Spinal cord (tissue), 10 donors: Measurements from ENCODE around the gene CGN. TPM values are rescaled to one million over a fixed set of nuclear protein-coding genes. Genes with fewer than 3 reads are reported as not detected.

Experiments
- DNase-seq, 6 donors: peaks; one replicate each; pipeline versions ENCODE4 v3.0.0 to v3.0.0-alpha.2; 2013 to 2015; ENCODE audit warnings: low spot score in 6 of 6, low read depth in 4 of 6
- H3K27ac ChIP-seq: one replicate; pipeline ENCODE4 v1.5.1; 2013; ENCODE audit warnings: low read depth, low read length, control low read depth
- H3K27me3 ChIP-seq: one replicate; pipeline ENCODE4 v1.6.1; 2013; ENCODE audit warnings: low read length; ENCODE audit not compliant: control insufficient read depth, insufficient read depth
- H3K36me3 ChIP-seq: one replicate; pipeline ENCODE4 v1.6.1; 2013; ENCODE audit warnings: low read length; ENCODE audit not compliant: control insufficient read depth, insufficient read depth
- H3K4me1 ChIP-seq: one replicate; pipeline ENCODE4 v1.6.1; 2013; ENCODE audit warnings: low read length; ENCODE audit not compliant: control insufficient read depth, insufficient read depth
- H3K4me3 ChIP-seq: one replicate; pipeline ENCODE4 v1.5.1; 2013; ENCODE audit warnings: low read depth, low read length, control low read depth
- H3K9me3 ChIP-seq: one replicate; pipeline ENCODE4 v1.6.1; 2013; ENCODE audit warnings: low read length; ENCODE audit not compliant: control insufficient read depth, insufficient read depth
- WGBS: methylation state at CpG from one replicate; pipeline ENCODE4 v1.1.5; 2013; ENCODE audit warnings: missing lambda C conversion rate; ENCODE audit not compliant: insufficient coverage; 5-methylcytosine and 5-hydroxymethylcytosine counted together
- polyA plus RNA-seq, 2 donors: library from polyadenylated mRNA; unstranded; fragments of 120-200 nt; gene quantifications; one replicate each; pipeline ENCODE4 v1.2.1, GENCODE V29; 2013; ENCODE audit not compliant: insufficient read length in 2 of 2
- small RNA-seq: library from RNA; depleted of rRNA; stranded (forward); fragments of <200 nt; gene quantifications from one replicate; pipeline ENCODE3, GENCODE V24; 2014; ENCODE audit warnings: low replicate concordance
- total RNA-seq, 2 donors: library from RNA; depleted of rRNA in 1 of 2; stranded (reverse); fragments of 120-200 nt in 1 of 2; fragments of >200 nt in 1 of 2; gene quantifications; one replicate each; pipeline versions ENCODE4 v1.2.3 to v1.2.4, GENCODE V29; 2013 to 2014
- donor health status: healthy.

Gene CGN
- total and polyA plus RNA-seq, 4 donors: 2.4 to 14.1 (median 5.5) TPM

- Histone ChIP-seq H3K4me1 (peaks cover 2% of the 10 kb centered on the region), H3K36me3 (peaks cover 21% of the 10 kb centered on the region), H3K9me3 (no peaks in the 10 kb centered on the region), H3K4me3 (no peak overlapping the region), H3K27me3 (no peaks in the 10 kb centered on the region), H3K27ac (no peak overlapping the region)
- WGBS: 91% methylated on average over 4 of the region's 8 CpGs
- no peak for DNase-seq
Observed at GRCh38 chr1:151579436-151580225, 68.4 kb downstream of the CGN start.

- Histone ChIP-seq H3K36me3 (peaks cover 17% of the 10 kb centered on the region), H3K4me3 (no peak overlapping the region), H3K27me3 (no peaks in the 10 kb centered on the region), H3K9me3 (no peaks in the 10 kb centered on the region), H3K27ac (no peak overlapping the region), H3K4me1 (peaks cover 2% of the 10 kb centered on the region)
- WGBS: 80% methylated on average over 5 of the region's 5 CpGs
- DNase-seq: no peak
Observed at GRCh38 chr1:151581451-151581850, 70.3 kb downstream of the CGN start.

GRCh38 chr1:151581921-151582320, 70.7 kb downstream of the CGN start:
- 50% methylated on average over 1 of the region's 1 CpG for WGBS
- no peak overlapping the region for H3K4me3 ChIP-seq
- H3K36me3 ChIP-seq: peaks cover 17% of the 10 kb centered on the region
- no peaks in the 10 kb centered on the region for H3K27me3 ChIP-seq
- H3K27ac ChIP-seq: no peak overlapping the region
- H3K9me3 ChIP-seq: no peaks in the 10 kb centered on the region
- H3K4me1 ChIP-seq: peaks cover 2% of the 10 kb centered on the region
- DNase-seq: no peak

- H3K4me1 ChIP-seq: peaks cover 2% of the 10 kb centered on the region
Observed at GRCh38 chr1:151583796-151584195, 72.6 kb downstream of the CGN start.

GRCh38 chr1:151584278-151584677, 73.1 kb downstream of the CGN start:
- no peak for DNase-seq
- Histone ChIP-seq H3K27me3 (no peaks in the 10 kb centered on the region), H3K27ac (no peak overlapping the region), H3K4me1 (peaks cover 2% of the 10 kb centered on the region), H3K36me3 (peaks cover 17% of the 10 kb centered on the region), H3K9me3 (no peaks in the 10 kb centered on the region), H3K4me3 (no peak overlapping the region)
- 51% methylated on average over 6 of the region's 6 CpGs for WGBS

More at GRCh38 chr1:151583796-151584195, 72.6 kb downstream of the CGN start:
- no peak overlapping the region for H3K4me3 ChIP-seq
- peak in 1 of 6 donors; percentile 33 for DNase-seq
- 63% methylated on average over 2 of the region's 2 CpGs for WGBS
- H3K27me3 ChIP-seq: no peaks in the 10 kb centered on the region
- H3K9me3 ChIP-seq: no peaks in the 10 kb centered on the region
- no peak overlapping the region for H3K27ac ChIP-seq
- H3K36me3 ChIP-seq: peaks cover 17% of the 10 kb centered on the region

GRCh38 chr1:151584780-151585179, 73.6 kb downstream of the CGN start:
- 72% methylated on average over 7 of the region's 7 CpGs for whole genome bisulfite sequencing
- no peaks in the 10 kb centered on the region for H3K9me3 ChIP-seq
- H3K36me3 ChIP-seq: peaks cover 14% of the 10 kb centered on the region
- DNase-seq: peak in 1 of 6 donors; percentile 41
- no peak overlapping the region for H3K27ac ChIP-seq
- peaks cover 2% of the 10 kb centered on the region for H3K4me1 ChIP-seq
- H3K27me3 ChIP-seq: no peaks in the 10 kb centered on the region
- H3K4me3 ChIP-seq: no peak overlapping the region

- no CpG with 5 or more reads among the region's 1 CpG for WGBS
- H3K27ac ChIP-seq: no peak overlapping the region
- no peak overlapping the region for H3K4me3 ChIP-seq
- no peak for DNase-seq
- no peaks in the 10 kb centered on the region for H3K9me3 ChIP-seq
- peaks cover 12% of the 10 kb centered on the region for H3K36me3 ChIP-seq
- no peaks in the 10 kb centered on the region for H3K27me3 ChIP-seq
- H3K4me1 ChIP-seq: peaks cover 2% of the 10 kb centered on the region
Observed at GRCh38 chr1:151585622-151586021, 74.4 kb downstream of the CGN start.

Small RNA genes lying within 50 kb of the gene (small RNA-seq; reads per million reads assigned to genes)
- gene MIR554 (not detected), gene RF00405 (not detected)

Other genes starting within 250 kb of the CGN start
- 10 to 100 TPM in 1 of 2 donors, 1 to 10 TPM in 1; 9.6 to 14.1 TPM for gene ZNF687, start 229.1 kb upstream of the CGN start, total RNA-seq
- gene ZNF687, start 229.1 kb upstream of the CGN start, polyA plus RNA-seq: 10 to 100 TPM; 19.8 to 24.9 TPM
- 10 to 100 TPM; 37.9 to 49.6 TPM for gene PI4KB, start 184.0 kb upstream of the CGN start, total RNA-seq
- 10 to 100 TPM; 70.3 to 79.0 TPM for gene PI4KB, start 184.0 kb upstream of the CGN start, polyA plus RNA-seq
- gene RFX5, start 164.1 kb upstream of the CGN start, total RNA-seq: 10 to 100 TPM; 36.9 to 53.1 TPM
- gene RFX5, start 164.1 kb upstream of the CGN start, polyA plus RNA-seq: 10 to 100 TPM; 38.0 to 45.5 TPM
- 100 to 1,000 TPM in 1 of 2 donors, 10 to 100 TPM in 1; 36.2 to 147 TPM for gene SELENBP1, start 138.7 kb upstream of the CGN start, total RNA-seq
- 10 to 100 TPM; 13.6 to 40.5 TPM for gene SELENBP1, start 138.7 kb upstream of the CGN start, polyA plus RNA-seq
- 100 to 1,000 TPM; 247 to 298 TPM for gene PSMB4, start 111.8 kb upstream of the CGN start, total RNA-seq
- gene PSMB4, start 111.8 kb upstream of the CGN start, polyA plus RNA-seq: 100 to 1,000 TPM; 274 to 285 TPM
- gene POGZ, start 51.9 kb upstream of the CGN start, total RNA-seq: 10 to 100 TPM; 56.0 to 76.0 TPM
- gene POGZ, start 51.9 kb upstream of the CGN start, polyA plus RNA-seq: 100 to 1,000 TPM in 1 of 2 donors, 10 to 100 TPM in 1; 86.3 to 102 TPM
- gene TUFT1, start 28.9 kb downstream of the CGN start, total RNA-seq: 1 to 10 TPM; 5.8 to 6.3 TPM
- gene TUFT1, start 28.9 kb downstream of the CGN start, polyA plus RNA-seq: 1 to 10 TPM; 6.4 to 9.7 TPM
- gene SNX27, start 100.7 kb downstream of the CGN start, total RNA-seq: 10 to 100 TPM; 33.1 to 77.1 TPM
- 10 to 100 TPM; 44.5 to 51.2 TPM for gene SNX27, start 100.7 kb downstream of the CGN start, polyA plus RNA-seq
- 10 to 100 TPM; 12.7 to 13.9 TPM for gene CELF3, start 205.4 kb downstream of the CGN start, total RNA-seq
- 100 to 1,000 TPM in 1 of 2 donors, 10 to 100 TPM in 1; 90.7 to 106 TPM for gene CELF3, start 205.4 kb downstream of the CGN start, polyA plus RNA-seq
- gene RIIAD1, start 210.1 kb downstream of the CGN start, total RNA-seq: 1 to 10 TPM; 2.1 to 5.2 TPM
- 1 to 10 TPM; 8.0 to 8.6 TPM for gene RIIAD1, start 210.1 kb downstream of the CGN start, polyA plus RNA-seq